Measurements from ENCODE around the gene FAM83G. TPM values are rescaled to one million over a fixed set of nuclear protein-coding genes. Genes with fewer than 3 reads are reported as not detected.

The FAM83G gene
- polyA plus RNA-seq, 1 of the 3 experiments (the other 2 are of a cell fraction) = 6.5 TPM

DNA sequence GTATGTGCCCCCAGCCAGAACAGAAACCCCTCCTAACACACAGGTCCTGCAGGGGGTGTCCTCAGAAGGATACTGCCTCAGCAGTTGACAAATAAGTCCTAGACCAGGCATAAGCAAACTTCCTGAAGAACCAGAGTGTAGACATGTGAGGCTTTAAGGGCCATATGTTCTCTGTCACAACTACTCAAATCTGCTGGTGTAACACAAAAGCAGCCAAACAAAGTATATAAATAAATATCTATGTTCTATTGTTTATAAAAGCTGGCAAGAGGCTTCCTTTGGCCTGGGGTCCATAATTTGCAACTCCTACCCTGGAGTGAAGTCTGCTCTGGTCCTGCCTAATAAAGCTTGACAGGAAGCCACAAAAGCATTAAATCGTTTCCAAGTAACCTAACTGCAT is 9.9 kb downstream of the FAM83G start:
- TF ChIP-seq, protein P1, sequence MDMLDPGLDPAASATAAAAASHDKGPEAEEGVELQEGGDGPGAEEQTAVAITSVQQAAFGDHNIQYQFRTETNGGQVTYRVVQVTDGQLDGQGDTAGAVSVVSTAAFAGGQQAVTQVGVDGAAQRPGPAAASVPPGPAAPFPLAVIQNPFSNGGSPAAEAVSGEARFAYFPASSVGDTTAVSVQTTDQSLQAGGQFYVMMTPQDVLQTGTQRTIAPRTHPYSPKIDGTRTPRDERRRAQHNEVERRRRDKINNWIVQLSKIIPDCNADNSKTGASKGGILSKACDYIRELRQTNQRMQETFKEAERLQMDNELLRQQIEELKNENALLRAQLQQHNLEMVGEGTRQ (IDR thresholded peaks at IDR 0.05; ENCODE audit: borderline replicate concordance, low read depth, low read length) = no peak
- TF ChIP-seq, protein P2, sequence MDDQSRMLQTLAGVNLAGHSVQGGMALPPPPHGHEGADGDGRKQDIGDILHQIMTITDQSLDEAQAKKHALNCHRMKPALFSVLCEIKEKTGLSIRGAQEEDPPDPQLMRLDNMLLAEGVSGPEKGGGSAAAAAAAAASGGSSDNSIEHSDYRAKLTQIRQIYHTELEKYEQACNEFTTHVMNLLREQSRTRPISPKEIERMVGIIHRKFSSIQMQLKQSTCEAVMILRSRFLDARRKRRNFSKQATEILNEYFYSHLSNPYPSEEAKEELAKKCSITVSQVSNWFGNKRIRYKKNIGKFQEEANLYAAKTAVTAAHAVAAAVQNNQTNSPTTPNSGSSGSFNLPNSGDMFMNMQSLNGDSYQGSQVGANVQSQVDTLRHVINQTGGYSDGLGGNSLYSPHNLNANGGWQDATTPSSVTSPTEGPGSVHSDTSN (IDR thresholded peaks at IDR 0.05) = no peak
- TF ChIP-seq RCOR1 (IDR thresholded peaks at IDR 0.05; ENCODE audit: low read length) (no peak), TCF12 (IDR thresholded peaks at IDR 0.05) (no peak), TEAD4 (IDR thresholded peaks at IDR 0.05; ENCODE audit: borderline replicate concordance, insufficient read depth) (no peak)
- ChIA-PET CTCF (interaction anchor here (1.3 kb wide), 1 partner anchor 19 kb away, joined by 3 read pairs; no protein-coding TSS in a partner anchor), POLR2A (no interaction called here)
- Histone ChIP-seq H3K4me2 (no peak overlapping the region), H3K36me3 (replicated peaks in 1 of 2; ENCODE audit: control insufficient read depth in 1 of 2, insufficient read depth in 2 of 2, low read length in 1 of 2) (peaks cover 0 to 17% of the 10 kb centered on the region in 2 experiments), H2AFZ (ENCODE audit: low read depth) (no peak overlapping the region), H3F3A (replicated peaks; ENCODE audit: insufficient read depth) (no peaks in the 10 kb centered on the region), H3K4me1 (ENCODE audit: control insufficient read depth in 1 of 2, insufficient read depth in 2 of 2, low read depth in 1 of 2, low read length in 1 of 2) (no peaks in the 10 kb centered on the region; a peak in 1 of 4 replicates), H3K9me2 (no peaks in the 10 kb centered on the region), H3K9ac (no peak overlapping the region), H3K27me3 (ENCODE audit: insufficient read depth) (no peaks in the 10 kb centered on the region), H4K20me1 (ENCODE audit: insufficient read depth) (no peaks in the 10 kb centered on the region), H3K27ac (ENCODE audit: low read depth in 2 of 2, low read length in 1 of 2) (no peak overlapping the region), H3K4me3 (ENCODE audit: low read depth in 2 of 2, low read length in 1 of 2) (no peak overlapping the region), H3K9me3 (peaks cover 15% of the 10 kb centered on the region; the same call in 1 of the 2 replicates), H3K79me2 (ENCODE audit: insufficient read depth) (peaks cover 78% of the 10 kb centered on the region)
- WGBS (ENCODE audit: low lambda C conversion rate) = 75% methylated on average over 1 of the region's 1 CpG
- DNase-seq = no peak

- no peak for DNase-seq
- H3K4me2 ChIP-seq = no peak overlapping the region
- ChIA-PET POLR2A (no interaction called here), CTCF (interaction anchor here (1.3 kb wide), 1 partner anchor 18 kb away, joined by 3 read pairs; no protein-coding TSS in a partner anchor)
- H3K9me2 ChIP-seq = no peaks in the 10 kb centered on the region
- no peaks in the 10 kb centered on the region; a peak in 1 of 4 replicates for H3K4me1 ChIP-seq (ENCODE audit: control insufficient read depth in 1 of 2, insufficient read depth in 2 of 2, low read depth in 1 of 2, low read length in 1 of 2)
- 94% methylated on average over 16 of the region's 16 CpGs for WGBS (ENCODE audit: low lambda C conversion rate)
- TF ChIP-seq MXI1 (IDR thresholded peaks at IDR 0.05; ENCODE audit: low read depth, low read length) (no peak), FOSL2 (IDR thresholded peaks at IDR 0.05; ENCODE audit: borderline replicate concordance, low read depth) (no peak), IRF3 (IDR thresholded peaks at IDR 0.05; ENCODE audit: low read depth, low read length) (no peak), RCOR1 (IDR thresholded peaks at IDR 0.05; ENCODE audit: low read length) (no peak), TEAD4 (IDR thresholded peaks at IDR 0.05; ENCODE audit: borderline replicate concordance, insufficient read depth) (no peak), RXRA (IDR thresholded peaks at IDR 0.05; ENCODE audit: borderline replicate concordance, low read depth) (no peak), POLR2AphosphoS5 (IDR thresholded peaks at IDR 0.05; ENCODE audit: low read depth, low read length) (no peak), NFIC (IDR thresholded peaks at IDR 0.05; ENCODE audit: borderline replicate concordance) (no peak), USF1 (IDR thresholded peaks at IDR 0.05; ENCODE audit: borderline replicate concordance, low read depth) (no peak), FOXJ3 (CRISPR knock-in tag; IDR thresholded peaks at IDR 0.05) (no peak), NRF1 (IDR thresholded peaks at IDR 0.05; ENCODE audit: low read depth, low read length) (no peak)
- TF ChIP-seq, protein P1 (IDR thresholded peaks at IDR 0.05; ENCODE audit: borderline replicate concordance, low read depth, low read length) = no peak
- TF ChIP-seq, protein P3, sequence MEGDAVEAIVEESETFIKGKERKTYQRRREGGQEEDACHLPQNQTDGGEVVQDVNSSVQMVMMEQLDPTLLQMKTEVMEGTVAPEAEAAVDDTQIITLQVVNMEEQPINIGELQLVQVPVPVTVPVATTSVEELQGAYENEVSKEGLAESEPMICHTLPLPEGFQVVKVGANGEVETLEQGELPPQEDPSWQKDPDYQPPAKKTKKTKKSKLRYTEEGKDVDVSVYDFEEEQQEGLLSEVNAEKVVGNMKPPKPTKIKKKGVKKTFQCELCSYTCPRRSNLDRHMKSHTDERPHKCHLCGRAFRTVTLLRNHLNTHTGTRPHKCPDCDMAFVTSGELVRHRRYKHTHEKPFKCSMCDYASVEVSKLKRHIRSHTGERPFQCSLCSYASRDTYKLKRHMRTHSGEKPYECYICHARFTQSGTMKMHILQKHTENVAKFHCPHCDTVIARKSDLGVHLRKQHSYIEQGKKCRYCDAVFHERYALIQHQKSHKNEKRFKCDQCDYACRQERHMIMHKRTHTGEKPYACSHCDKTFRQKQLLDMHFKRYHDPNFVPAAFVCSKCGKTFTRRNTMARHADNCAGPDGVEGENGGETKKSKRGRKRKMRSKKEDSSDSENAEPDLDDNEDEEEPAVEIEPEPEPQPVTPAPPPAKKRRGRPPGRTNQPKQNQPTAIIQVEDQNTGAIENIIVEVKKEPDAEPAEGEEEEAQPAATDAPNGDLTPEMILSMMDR (IDR thresholded peaks at IDR 0.05) = no peak
- H4K20me1 ChIP-seq (ENCODE audit: insufficient read depth) = no peaks in the 10 kb centered on the region
- no peaks in the 10 kb centered on the region for H3K27me3 ChIP-seq (ENCODE audit: insufficient read depth)
- no peak overlapping the region for H3K4me3 ChIP-seq (ENCODE audit: low read depth in 2 of 2, low read length in 1 of 2)
- H3K9me3 ChIP-seq = peaks cover 15% of the 10 kb centered on the region; the same call in 1 of the 2 replicates
- peaks cover 0 to 17% of the 10 kb centered on the region in 2 experiments for H3K36me3 ChIP-seq (replicated peaks in 1 of 2; ENCODE audit: control insufficient read depth in 1 of 2, insufficient read depth in 2 of 2, low read length in 1 of 2)
- H3K79me2 ChIP-seq (ENCODE audit: insufficient read depth) = peaks cover 74% of the 10 kb centered on the region
- H3K9ac ChIP-seq = no peak overlapping the region
- no peak overlapping the region; a peak in 1 of 4 replicates for H3K27ac ChIP-seq (ENCODE audit: low read depth in 2 of 2, low read length in 1 of 2)
- H2AFZ ChIP-seq (ENCODE audit: low read depth) = no peak overlapping the region
- H3F3A ChIP-seq (replicated peaks; ENCODE audit: insufficient read depth) = no peaks in the 10 kb centered on the region
Observed at GRCh38 chr17:18993905-18994526, 10.5 kb downstream of the FAM83G start.

Data from SK-N-SH (cell line).